H1 (cell line): ENCODE measurements around the gene GLS. TPM values are rescaled to one million over a fixed set of nuclear protein-coding genes. Genes with fewer than 3 reads are reported as not detected.

Source experiments
- CTCF ChIA-PET: fragments of 300-600 bp; sonication (Branson Sonifier 250); formaldehyde crosslinking; loops from one replicate; lab custom pipeline; 2021; ENCODE audit not compliant: partially characterized antibody; lab: Charles Lee
- POLR2A ChIA-PET: fragments of 300-600 bp; sonication (Branson Sonifier 250); formaldehyde crosslinking; loops from one replicate; lab custom pipeline; 2021; ENCODE audit warnings: inconsistent platforms; ENCODE audit not compliant: partially characterized antibody; lab: Charles Lee
- DNase-seq, 2 experiments: peaks; one replicate each; pipeline versions ENCODE4 v3.0.0 to v3.0.0-alpha.2; 2010 to 2022; ENCODE audit warnings: low spot score in 2 of 2, low read depth in 1 of 2, mixed read lengths in 1 of 2
- FAIRE-seq: peaks from 2 replicates; lab custom pipeline; 2011; peaks lifted over from hg19 to GRCh38; lab: Jason Lieb, UNC
- H2AFZ ChIP-seq: 2 replicates; pipeline ENCODE4 v1.8.1; 2012; ENCODE audit warnings: low read length, inconsistent platforms
- H2AK5ac ChIP-seq: 2 replicates; pipeline ENCODE4 v1.6.1; 2013; ENCODE audit warnings: low read depth, low read length
- H2BK120ac ChIP-seq: replicated peaks from 2 replicates; pipeline ENCODE3; 2013; ENCODE audit warnings: low read depth, low read length, inconsistent platforms
- H2BK12ac ChIP-seq: 2 replicates; pipeline ENCODE4 v1.6.1; 2013; ENCODE audit warnings: low read depth, low read length
- H2BK15ac ChIP-seq: 2 replicates; pipeline ENCODE4 v1.6.1; 2013; ENCODE audit warnings: low read length
- H2BK20ac ChIP-seq: 2 replicates; pipeline ENCODE4 v1.6.1; 2013; ENCODE audit warnings: low read length
- H2BK5ac ChIP-seq: 2 replicates; pipeline ENCODE4 v1.6.1; 2013; ENCODE audit warnings: low read depth, low read length
- H3K14ac ChIP-seq: 2 replicates; pipeline ENCODE4 v1.6.1; 2013; ENCODE audit warnings: inconsistent platforms; ENCODE audit not compliant: insufficient read length
- H3K18ac ChIP-seq: 2 replicates; pipeline ENCODE4 v1.6.1; 2013; ENCODE audit warnings: low read length; ENCODE audit errors: extremely low read depth
- H3K23ac ChIP-seq: 2 replicates; pipeline ENCODE4 v1.6.1; 2013; ENCODE audit warnings: inconsistent platforms; ENCODE audit not compliant: insufficient read length
- H3K23me2 ChIP-seq: 2 replicates; pipeline ENCODE4 v1.6.1; 2013; ENCODE audit warnings: low read depth, low read length
- H3K27ac ChIP-seq: 2 replicates; pipeline ENCODE4 v1.6.1; 2011; ENCODE audit warnings: low read depth, low read length, inconsistent platforms
- H3K27me3 ChIP-seq, 4 experiments: replicated peaks in 1 of 4; 1 replicate in 1 of 4; 2 replicates in 3 of 4; pipeline versions ENCODE4 v1.6.1 to v1.8.1; 2011 to 2013; ENCODE audit warnings: low read length in 3 of 4, mild to moderate bottlenecking in 3 of 4, inconsistent platforms in 2 of 4, mixed read lengths in 2 of 4, moderate library complexity in 1 of 4; ENCODE audit not compliant: control insufficient read depth in 3 of 4, insufficient read depth in 3 of 4; ENCODE audit errors: extremely low read depth in 1 of 4
- H3K36me3 ChIP-seq, 4 experiments: 2 replicates each; pipeline versions ENCODE4 v1.6.1 to v1.8.1; 2011 to 2013; ENCODE audit warnings: mild to moderate bottlenecking in 4 of 4, low read length in 3 of 4, moderate library complexity in 2 of 4, control low read depth in 1 of 4, inconsistent platforms in 1 of 4; ENCODE audit not compliant: insufficient read depth in 4 of 4, control insufficient read depth in 2 of 4
- H3K4ac ChIP-seq: replicated peaks from 2 replicates; pipeline ENCODE3; 2013; ENCODE audit warnings: low read length, low read depth, mixed read lengths, inconsistent platforms; ENCODE audit not compliant: insufficient read length
- H3K4me1 ChIP-seq, 4 experiments: replicated peaks in 1 of 4; 1 replicate in 1 of 4; 2 replicates in 3 of 4; pipeline versions ENCODE4 v1.6.1 to v1.8.1; 2011 to 2013; ENCODE audit warnings: low read length in 3 of 4, inconsistent platforms in 2 of 4, mixed read lengths in 1 of 4; ENCODE audit not compliant: insufficient read depth in 4 of 4, control insufficient read depth in 3 of 4
- H3K4me2 ChIP-seq, 2 experiments: 2 replicates each; pipeline versions ENCODE4 v1.6.1 to v1.8.1; 2011 to 2013; ENCODE audit warnings: low read depth in 2 of 2, low read length in 2 of 2, control low read depth in 1 of 2, inconsistent platforms in 1 of 2, mild to moderate bottlenecking in 1 of 2; ENCODE audit not compliant: insufficient read depth in 1 of 2
- H3K4me3 ChIP-seq, 4 experiments: fragments of 200-600, 300-600 bp in 1 of 4; sonication (generic), shearing (Covaris generic), sonication (Bioruptor Twin) in 1 of 4; 2 replicates each; pipeline versions ENCODE4 v1.5.1 to v1.8.1; 2011 to 2016; ENCODE audit warnings: low read length in 4 of 4, low read depth in 3 of 4, control low read depth in 2 of 4, inconsistent platforms in 2 of 4, mild to moderate bottlenecking in 2 of 4, mixed read lengths in 1 of 4, moderate library complexity in 1 of 4; ENCODE audit not compliant: insufficient read depth in 2 of 4; ENCODE audit errors: extremely low read depth in 1 of 4
- H3K56ac ChIP-seq: replicated peaks from 2 replicates; pipeline ENCODE3; 2013; ENCODE audit warnings: low read depth, mild to moderate bottlenecking, mixed read lengths, low read length, inconsistent platforms; ENCODE audit not compliant: insufficient read length
- H3K79me1 ChIP-seq: 2 replicates; pipeline ENCODE4 v1.6.1; 2013; ENCODE audit warnings: low read depth, low read length, control low read depth
- H3K79me2 ChIP-seq, 2 experiments: 2 replicates each; pipeline versions ENCODE4 v1.6.1 to v1.8.1; 2012 to 2013; ENCODE audit warnings: low read length in 2 of 2, mild to moderate bottlenecking in 2 of 2, inconsistent platforms in 1 of 2; ENCODE audit not compliant: insufficient read depth in 2 of 2, control insufficient read depth in 1 of 2
- H3K9ac ChIP-seq, 4 experiments: replicated peaks in 1 of 4; 1 replicate in 1 of 4; 2 replicates in 3 of 4; pipeline versions ENCODE4 v1.6.1 to v1.8.1; 2011 to 2013; ENCODE audit warnings: low read depth in 3 of 4, low read length in 3 of 4, control low read depth in 2 of 4, mild to moderate bottlenecking in 2 of 4, moderate library complexity in 2 of 4, inconsistent platforms in 1 of 4; ENCODE audit errors: extremely low read depth in 1 of 4
- H3K9me3 ChIP-seq, 2 experiments: 2 replicates each; pipeline versions ENCODE4 v1.6.1 to v1.8.1; 2012 to 2013; ENCODE audit warnings: mild to moderate bottlenecking in 2 of 2, moderate library complexity in 2 of 2, control low read depth in 1 of 2, inconsistent platforms in 1 of 2, low read depth in 1 of 2, low read length in 1 of 2, mixed read lengths in 1 of 2; ENCODE audit not compliant: insufficient read depth in 2 of 2
- H4K20me1 ChIP-seq, 2 experiments: replicated peaks in 1 of 2; 2 replicates each; pipeline versions ENCODE3 to v1.8.1; 2011 to 2013; ENCODE audit warnings: inconsistent platforms in 2 of 2, low read length in 2 of 2, mild to moderate bottlenecking in 1 of 2; ENCODE audit not compliant: insufficient read depth in 2 of 2, control insufficient read depth in 1 of 2
- H4K5ac ChIP-seq: 2 replicates; pipeline ENCODE4 v1.6.1; 2013; ENCODE audit warnings: low read length, low read depth, mixed read lengths, inconsistent platforms; ENCODE audit not compliant: insufficient read length
- H4K8ac ChIP-seq: 2 replicates; pipeline ENCODE4 v1.8.0; 2013; ENCODE audit warnings: mild to moderate bottlenecking, moderate library complexity, low read length, inconsistent platforms; ENCODE audit not compliant: insufficient read depth; ENCODE audit errors: extremely low read depth
- H4K91ac ChIP-seq: replicated peaks from 2 replicates; pipeline ENCODE3; 2013; ENCODE audit warnings: low read length, mixed read lengths, inconsistent platforms; ENCODE audit not compliant: insufficient read length
- RNF2 ChIP-seq: fragments of 200-900, 300-1000 bp; sonication (generic); IDR thresholded peaks from 2 replicates; pipeline ENCODE4 v1.7.1; 2016; ENCODE audit warnings: borderline replicate concordance, low read depth, mild to moderate bottlenecking, antibody characterized with exemption, low read length; ENCODE audit not compliant: poor library complexity, severe bottlenecking; ENCODE audit errors: missing control alignments
- WGBS, 2 experiments: shearing (Covaris generic) in 1 of 2; methylation state at CpG; one replicate each; pipeline versions ENCODE4 v1.1.6 to v1.1.7; 2013 to 2015; ENCODE audit warnings: low lambda C conversion rate in 2 of 2, mixed read lengths in 2 of 2, inconsistent platforms in 1 of 2, low coverage in 1 of 2, missing lambda C conversion rate in 1 of 2; ENCODE audit not compliant: insufficient replicate concordance in 2 of 2, insufficient coverage in 1 of 2, insufficient read length in 1 of 2; ENCODE audit errors: extremely low coverage in 1 of 2, missing lambda C conversion rate in 1 of 2; 5-methylcytosine and 5-hydroxymethylcytosine counted together
- polyA plus RNA-seq, 7 experiments: library from polyadenylated mRNA; depleted of rRNA in 3 of 7; stranded (reverse) in 5 of 7; unstranded in 2 of 7; fragments of >200 nt in 5 of 7; fragments of 200-250 nt in 2 of 7; gene quantifications; 1 replicate in 5 of 7; 2 replicates in 1 of 7; 4 replicates in 1 of 7; pipeline versions ENCODE4 v1.2.1 to v1.2.3, GENCODE V29; 2011 to 2013; ENCODE audit warnings: missing spikeins in 2 of 7, mixed read lengths in 2 of 7
- total RNA-seq: library from RNA; stranded (reverse); fragmentation: NEBNext Ultra II Directional; extraction: Animal tissue kit (Norgen Biotek cat#: 25700); gene quantifications from 2 replicates; pipeline ENCODE4 v1.2.1, GENCODE V29; 2021

Gene GLS
- total and polyA plus RNA-seq, 2 of the 8 experiments (the other 6 are each of a cell fraction or from before 2014, with no cell fraction given): 15.7 to 89.8 TPM

GRCh38 chr2:190887089-190887488 is 6.5 kb downstream of the GLS start:
- Histone ChIP-seq H3K79me1 (no peaks in the 10 kb centered on the region), H2AFZ (no peak overlapping the region), H3K27me3 (no peaks in the 10 kb centered on the region), H4K91ac (no peak overlapping the region), H3K56ac (no peak overlapping the region), H2BK12ac (no peak overlapping the region), H3K23ac (no peak overlapping the region), H3K9ac (no peak overlapping the region), H3K23me2 (no peaks in the 10 kb centered on the region), H3K4ac (no peak overlapping the region), H2BK15ac (no peak overlapping the region), H3K4me1 (peaks cover 0 to 16% (median 5%) of the 10 kb centered on the region in 4 experiments; a peak in 2 of 7 replicates), H3K27ac (no peak overlapping the region), H3K36me3 (peaks cover 0 to 3% (median 0%) of the 10 kb centered on the region in 4 experiments; a peak in 1 of 8 replicates), H2BK20ac (no peak overlapping the region), H3K14ac (no peak overlapping the region), H3K9me3 (no peaks in the 10 kb centered on the region), H3K79me2 (peaks cover 3 to 98% of the 10 kb centered on the region in 2 experiments; a peak in 3 of 4 replicates), H2BK120ac (no peak overlapping the region), H3K18ac (no peak overlapping the region), H2AK5ac (no peak overlapping the region), H4K8ac (no peak overlapping the region), H4K5ac (no peak overlapping the region), H3K4me3 (no peak overlapping the region), H4K20me1 (no peaks in the 10 kb centered on the region), H3K4me2 (no peak overlapping the region), H2BK5ac (no peak overlapping the region)
- CTCF ChIA-PET: interaction anchor here (0.9 kb wide), 1 partner anchor 37 kb away, joined by 3 read pairs; no protein-coding TSS in a partner anchor
- WGBS, 2 experiments: 67% methylated on average over 2 of the region's 2 CpGs; no CpG with 5 or more reads in 1 of the 2 experiments
- no peak for FAIRE-seq
- no peak for TF ChIP-seq RNF2
- DNase-seq: no peak
- POLR2A ChIA-PET: interaction anchor here (0.6 to 1.1 kb wide), 3 partner anchors 19 to 67 kb away, joined by 3 to 4 read pairs (median 3); no protein-coding TSS in a partner anchor
